ENCODE data around the gene PNPO.

DNA sequence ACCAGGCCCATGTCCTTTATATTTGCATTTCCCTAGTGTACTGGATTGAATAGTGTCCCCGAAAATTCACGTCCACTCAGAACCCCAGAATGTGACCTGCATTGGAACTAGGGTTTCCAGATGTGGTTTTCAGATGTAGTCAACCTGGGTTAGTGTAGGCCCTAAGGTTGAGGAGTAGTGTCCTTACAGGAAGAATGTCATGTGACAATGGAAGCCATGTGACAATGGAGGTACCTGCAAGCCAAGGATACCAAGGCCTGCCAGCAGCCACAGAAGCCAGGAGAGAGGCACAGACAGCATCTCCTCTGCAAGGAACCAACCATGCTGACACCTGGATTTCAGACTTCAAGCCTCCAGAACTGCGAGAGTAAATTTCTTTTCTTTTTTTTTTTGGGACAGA lies 21.5 kb downstream of the PNPO start:
- TF ChIP-seq, protein P1, sequence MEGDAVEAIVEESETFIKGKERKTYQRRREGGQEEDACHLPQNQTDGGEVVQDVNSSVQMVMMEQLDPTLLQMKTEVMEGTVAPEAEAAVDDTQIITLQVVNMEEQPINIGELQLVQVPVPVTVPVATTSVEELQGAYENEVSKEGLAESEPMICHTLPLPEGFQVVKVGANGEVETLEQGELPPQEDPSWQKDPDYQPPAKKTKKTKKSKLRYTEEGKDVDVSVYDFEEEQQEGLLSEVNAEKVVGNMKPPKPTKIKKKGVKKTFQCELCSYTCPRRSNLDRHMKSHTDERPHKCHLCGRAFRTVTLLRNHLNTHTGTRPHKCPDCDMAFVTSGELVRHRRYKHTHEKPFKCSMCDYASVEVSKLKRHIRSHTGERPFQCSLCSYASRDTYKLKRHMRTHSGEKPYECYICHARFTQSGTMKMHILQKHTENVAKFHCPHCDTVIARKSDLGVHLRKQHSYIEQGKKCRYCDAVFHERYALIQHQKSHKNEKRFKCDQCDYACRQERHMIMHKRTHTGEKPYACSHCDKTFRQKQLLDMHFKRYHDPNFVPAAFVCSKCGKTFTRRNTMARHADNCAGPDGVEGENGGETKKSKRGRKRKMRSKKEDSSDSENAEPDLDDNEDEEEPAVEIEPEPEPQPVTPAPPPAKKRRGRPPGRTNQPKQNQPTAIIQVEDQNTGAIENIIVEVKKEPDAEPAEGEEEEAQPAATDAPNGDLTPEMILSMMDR (IDR thresholded peaks at IDR 0.05; ENCODE audit: low read depth, low read length, missing input control): no peak
- no peak for TF ChIP-seq RAD21 (IDR thresholded peaks at IDR 0.05)
- TF ChIP-seq JUND (IDR thresholded peaks at IDR 0.05): no peak
- TF ChIP-seq, protein P2, sequence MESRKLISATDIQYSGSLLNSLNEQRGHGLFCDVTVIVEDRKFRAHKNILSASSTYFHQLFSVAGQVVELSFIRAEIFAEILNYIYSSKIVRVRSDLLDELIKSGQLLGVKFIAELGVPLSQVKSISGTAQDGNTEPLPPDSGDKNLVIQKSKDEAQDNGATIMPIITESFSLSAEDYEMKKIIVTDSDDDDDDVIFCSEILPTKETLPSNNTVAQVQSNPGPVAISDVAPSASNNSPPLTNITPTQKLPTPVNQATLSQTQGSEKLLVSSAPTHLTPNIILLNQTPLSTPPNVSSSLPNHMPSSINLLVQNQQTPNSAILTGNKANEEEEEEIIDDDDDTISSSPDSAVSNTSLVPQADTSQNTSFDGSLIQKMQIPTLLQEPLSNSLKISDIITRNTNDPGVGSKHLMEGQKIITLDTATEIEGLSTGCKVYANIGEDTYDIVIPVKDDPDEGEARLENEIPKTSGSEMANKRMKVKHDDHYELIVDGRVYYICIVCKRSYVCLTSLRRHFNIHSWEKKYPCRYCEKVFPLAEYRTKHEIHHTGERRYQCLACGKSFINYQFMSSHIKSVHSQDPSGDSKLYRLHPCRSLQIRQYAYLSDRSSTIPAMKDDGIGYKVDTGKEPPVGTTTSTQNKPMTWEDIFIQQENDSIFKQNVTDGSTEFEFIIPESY (IDR thresholded peaks at IDR 0.05): no peak
- TF ChIP-seq, protein P3, sequence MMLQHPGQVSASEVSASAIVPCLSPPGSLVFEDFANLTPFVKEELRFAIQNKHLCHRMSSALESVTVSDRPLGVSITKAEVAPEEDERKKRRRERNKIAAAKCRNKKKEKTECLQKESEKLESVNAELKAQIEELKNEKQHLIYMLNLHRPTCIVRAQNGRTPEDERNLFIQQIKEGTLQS (IDR thresholded peaks at IDR 0.05): no peak
- TF ChIP-seq, protein P4, sequence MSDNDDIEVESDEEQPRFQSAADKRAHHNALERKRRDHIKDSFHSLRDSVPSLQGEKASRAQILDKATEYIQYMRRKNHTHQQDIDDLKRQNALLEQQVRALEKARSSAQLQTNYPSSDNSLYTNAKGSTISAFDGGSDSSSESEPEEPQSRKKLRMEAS (IDR thresholded peaks at IDR 0.05): no peak
- TF ChIP-seq, protein P5, sequence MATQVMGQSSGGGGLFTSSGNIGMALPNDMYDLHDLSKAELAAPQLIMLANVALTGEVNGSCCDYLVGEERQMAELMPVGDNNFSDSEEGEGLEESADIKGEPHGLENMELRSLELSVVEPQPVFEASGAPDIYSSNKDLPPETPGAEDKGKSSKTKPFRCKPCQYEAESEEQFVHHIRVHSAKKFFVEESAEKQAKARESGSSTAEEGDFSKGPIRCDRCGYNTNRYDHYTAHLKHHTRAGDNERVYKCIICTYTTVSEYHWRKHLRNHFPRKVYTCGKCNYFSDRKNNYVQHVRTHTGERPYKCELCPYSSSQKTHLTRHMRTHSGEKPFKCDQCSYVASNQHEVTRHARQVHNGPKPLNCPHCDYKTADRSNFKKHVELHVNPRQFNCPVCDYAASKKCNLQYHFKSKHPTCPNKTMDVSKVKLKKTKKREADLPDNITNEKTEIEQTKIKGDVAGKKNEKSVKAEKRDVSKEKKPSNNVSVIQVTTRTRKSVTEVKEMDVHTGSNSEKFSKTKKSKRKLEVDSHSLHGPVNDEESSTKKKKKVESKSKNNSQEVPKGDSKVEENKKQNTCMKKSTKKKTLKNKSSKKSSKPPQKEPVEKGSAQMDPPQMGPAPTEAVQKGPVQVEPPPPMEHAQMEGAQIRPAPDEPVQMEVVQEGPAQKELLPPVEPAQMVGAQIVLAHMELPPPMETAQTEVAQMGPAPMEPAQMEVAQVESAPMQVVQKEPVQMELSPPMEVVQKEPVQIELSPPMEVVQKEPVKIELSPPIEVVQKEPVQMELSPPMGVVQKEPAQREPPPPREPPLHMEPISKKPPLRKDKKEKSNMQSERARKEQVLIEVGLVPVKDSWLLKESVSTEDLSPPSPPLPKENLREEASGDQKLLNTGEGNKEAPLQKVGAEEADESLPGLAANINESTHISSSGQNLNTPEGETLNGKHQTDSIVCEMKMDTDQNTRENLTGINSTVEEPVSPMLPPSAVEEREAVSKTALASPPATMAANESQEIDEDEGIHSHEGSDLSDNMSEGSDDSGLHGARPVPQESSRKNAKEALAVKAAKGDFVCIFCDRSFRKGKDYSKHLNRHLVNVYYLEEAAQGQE (IDR thresholded peaks at IDR 0.05): no peak
